Pancreas (tissue), 10 donors: ENCODE measurements around the gene SYNE2. TPM values are rescaled to one million over a fixed set of nuclear protein-coding genes. Genes with fewer than 3 reads are reported as not detected.

ENCODE experiments used
- ATAC-seq, 4 donors: fragments of 200-7000 bp; cut with Tn5 transposase; one replicate each; pipeline versions ENCODE4 v1.8.0 to v1.9.1; 2020; ENCODE audit warnings: mild to moderate bottlenecking in 4 of 4, moderate library complexity in 4 of 4
- DNase-seq, 6 donors: peaks; one replicate each; pipeline ENCODE4 v3.0.0-alpha.2; 2020
- FAIRE-seq: peaks from 2 replicates; lab custom pipeline; 2012; peaks lifted over from hg19 to GRCh38; lab: Jason Lieb, UNC
- H3K27ac ChIP-seq, 4 donors: fragments of 200-600 bp; sonication (generic); 1 replicate in 3 of 4; 2 replicates in 1 of 4; pipeline versions ENCODE4 v1.5.0 to v1.8.0; 2020
- H3K27me3 ChIP-seq, 4 donors: fragments of 200-600 bp; one replicate each; pipeline ENCODE4 v1.8.0; 2021
- H3K36me3 ChIP-seq, 3 donors: fragments of 200-600 bp; sonication (generic) in 1 of 3; one replicate each; pipeline versions ENCODE4 v1.5.0 to v1.8.0; 2020 to 2021
- H3K4me1 ChIP-seq, 3 donors: fragments of 200-600 bp; one replicate each; pipeline ENCODE4 v1.8.0; 2021
- H3K4me3 ChIP-seq, 4 donors: fragments of 200-600 bp; sonication (generic) in 2 of 4; one replicate each; pipeline versions ENCODE4 v1.5.0 to v1.8.0; 2020 to 2021
- H3K9me3 ChIP-seq, 4 donors: fragments of 200-600 bp; one replicate each; pipeline ENCODE4 v1.8.0; 2021
- WGBS, 2 donors: extraction: QIAGEN DNeasy Blood & Tissue Kit; methylation state at CpG; one replicate each; pipeline ENCODE4 v1.1.7; 2013; 5-methylcytosine and 5-hydroxymethylcytosine counted together
- intact Hi-C, 3 donors: fragments of 100-400 bp; cut with DNase I; formaldehyde crosslinking; loops; one replicate each; pipeline versions ENCODE4 v1.11.1 to v1.14.2; 2022
- polyA plus RNA-seq, 2 donors: library from polyadenylated mRNA; stranded (reverse); fragments of 200-250 nt; gene quantifications; one replicate each; pipeline ENCODE4 v1.2.3, GENCODE V29; 2013
- total RNA-seq, 6 donors: library from RNA; stranded (reverse); fragmentation: NEBNext Ultra II Directional in 4 of 6; extraction: Animal tissue kit (Norgen Biotek cat#: 25700) in 4 of 6; gene quantifications; one replicate each; pipeline versions ENCODE4 v1.2.1 to v1.2.4, GENCODE V29; 2021 to 2023
- TF ChIP-seq, protein P1 (sequence below), 4 donors: fragments of 200-600 bp; sonication (generic) in 3 of 4; IDR thresholded peaks; one replicate each; pipeline versions ENCODE4 v1.5.0 to v1.8.0; 2021; ENCODE audit warnings: antibody characterized with exemption in 4 of 4
- donor health status: healthy with polysubstance abuse.
- donor health status: DM: no; HTN: no; CAD: no; lungs with moderate emphysema.
- donor health status: DM: no; HTN: no; CAD: no.
- donor health status: control.
- donor health status: control.
- donor health status: Bipolar disorder and iron deficiency.
- donor health status: DM: yes; HTN: yes; CAD: no.
- donor health status: DM: no; HTN: no; CAD: no.
- donor health status: DM: no; HTN: no; CAD: no.
- donor health status: DM: yes; HTN: yes; CAD: no.

The SYNE2 gene
- total and polyA plus RNA-seq, 8 donors = 45.2 to 103 (median 56.6) TPM

- WGBS, 2 donors = 84% methylated on average over 18 of the region's 18 CpGs
- H3K4me3 ChIP-seq = no peak overlapping the region
- FAIRE-seq (no peak), DNase-seq (no peak), ATAC-seq (no peak)
- peaks cover 16 to 49% (median 34%) of the 10 kb centered on the region in 3 donors for H3K4me1 ChIP-seq
- TF ChIP-seq, protein P1, sequence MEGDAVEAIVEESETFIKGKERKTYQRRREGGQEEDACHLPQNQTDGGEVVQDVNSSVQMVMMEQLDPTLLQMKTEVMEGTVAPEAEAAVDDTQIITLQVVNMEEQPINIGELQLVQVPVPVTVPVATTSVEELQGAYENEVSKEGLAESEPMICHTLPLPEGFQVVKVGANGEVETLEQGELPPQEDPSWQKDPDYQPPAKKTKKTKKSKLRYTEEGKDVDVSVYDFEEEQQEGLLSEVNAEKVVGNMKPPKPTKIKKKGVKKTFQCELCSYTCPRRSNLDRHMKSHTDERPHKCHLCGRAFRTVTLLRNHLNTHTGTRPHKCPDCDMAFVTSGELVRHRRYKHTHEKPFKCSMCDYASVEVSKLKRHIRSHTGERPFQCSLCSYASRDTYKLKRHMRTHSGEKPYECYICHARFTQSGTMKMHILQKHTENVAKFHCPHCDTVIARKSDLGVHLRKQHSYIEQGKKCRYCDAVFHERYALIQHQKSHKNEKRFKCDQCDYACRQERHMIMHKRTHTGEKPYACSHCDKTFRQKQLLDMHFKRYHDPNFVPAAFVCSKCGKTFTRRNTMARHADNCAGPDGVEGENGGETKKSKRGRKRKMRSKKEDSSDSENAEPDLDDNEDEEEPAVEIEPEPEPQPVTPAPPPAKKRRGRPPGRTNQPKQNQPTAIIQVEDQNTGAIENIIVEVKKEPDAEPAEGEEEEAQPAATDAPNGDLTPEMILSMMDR (IDR thresholded peaks at IDR 0.05) = no peak
- no peak overlapping the region for H3K27ac ChIP-seq
- no peaks in the 10 kb centered on the region for H3K36me3 ChIP-seq
- no peaks in the 10 kb centered on the region for H3K27me3 ChIP-seq
- intact Hi-C loops = no loop called here
- H3K9me3 ChIP-seq = no peaks in the 10 kb centered on the region
Measured at GRCh38 chr14:64201921-64202545, 349.2 kb downstream of the SYNE2 start.

DNA sequence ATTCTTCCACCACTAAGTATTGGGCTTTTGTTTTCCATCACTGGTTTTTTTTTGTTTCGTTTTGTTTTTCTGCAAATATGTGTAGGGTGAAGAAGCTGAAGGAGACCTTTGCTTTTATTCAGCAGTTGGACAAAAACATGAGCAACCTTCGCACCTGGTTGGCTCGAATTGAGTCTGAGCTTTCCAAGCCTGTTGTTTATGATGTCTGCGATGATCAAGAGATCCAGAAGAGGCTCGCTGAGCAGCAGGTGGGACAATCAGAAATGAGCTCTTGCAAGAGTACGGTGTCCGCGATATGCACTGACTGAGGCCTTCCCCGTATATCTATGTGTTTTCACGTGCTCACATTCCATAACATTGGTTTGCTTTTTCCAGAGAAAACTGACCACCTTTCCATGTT is 349.9 kb downstream of the SYNE2 start:
- Histone ChIP-seq H3K4me1 (peaks cover 16 to 42% (median 28%) of the 10 kb centered on the region in 3 donors), H3K27ac (no peak overlapping the region), H3K27me3 (no peaks in the 10 kb centered on the region), H3K9me3 (no peaks in the 10 kb centered on the region), H3K4me3 (no peak overlapping the region), H3K36me3 (no peaks in the 10 kb centered on the region)
- FAIRE-seq (no peak), ATAC-seq (no peak), DNase-seq (no peak)
- intact Hi-C loops = no loop called here
- 37 to 45% methylated on average over 10 of the region's 10 CpGs for WGBS, 2 donors
- TF ChIP-seq, protein P1 (IDR thresholded peaks at IDR 0.05) = no peak

DNA sequence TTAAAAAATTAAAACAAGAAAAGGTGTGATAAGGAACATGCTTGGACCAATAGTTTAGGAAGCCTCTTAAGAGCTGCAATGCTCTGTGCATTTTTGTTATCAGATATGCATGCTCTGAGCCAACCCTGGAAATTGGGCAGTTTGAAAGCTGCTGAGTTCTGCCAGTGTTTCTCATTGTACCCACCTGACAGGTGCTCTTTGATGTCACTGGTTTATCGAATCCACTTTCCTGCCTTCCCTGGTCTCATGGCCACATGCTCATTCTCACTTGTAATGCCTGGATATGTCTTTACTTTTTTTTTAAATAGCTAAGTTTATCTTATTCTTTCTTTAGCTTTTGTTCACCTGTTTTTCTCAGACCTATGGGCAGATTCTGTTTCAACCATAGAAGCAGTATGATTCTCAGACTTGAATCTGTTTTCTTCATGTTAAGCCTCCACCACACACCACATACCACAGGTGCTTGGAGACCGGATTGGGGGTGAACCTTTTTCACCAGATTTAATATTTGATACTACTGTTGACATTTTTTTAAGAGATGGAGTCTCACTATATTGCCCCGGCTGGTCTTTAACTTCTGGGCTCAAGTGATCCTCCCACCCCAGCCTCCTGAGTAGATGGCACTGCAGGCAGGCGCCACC is 350.7 kb downstream of the SYNE2 start:
- Histone ChIP-seq H3K9me3 (no peaks in the 10 kb centered on the region), H3K4me3 (no peak overlapping the region), H3K36me3 (peaks cover 0 to 1% (median 0%) of the 10 kb centered on the region in 3 donors), H3K4me1 (peaks cover 16 to 36% (median 22%) of the 10 kb centered on the region in 3 donors), H3K27me3 (no peaks in the 10 kb centered on the region), H3K27ac (no peak overlapping the region)
- WGBS, 2 donors = 56 to 71% methylated on average over 4 of the region's 4 CpGs
- FAIRE-seq (no peak), ATAC-seq (peak in 3 of 4 donors; percentile 38 to 55 (median 40)), DNase-seq (no peak)
- TF ChIP-seq, protein P1 (IDR thresholded peaks at IDR 0.05) = no peak
- intact Hi-C loops = no loop called here

DNA sequence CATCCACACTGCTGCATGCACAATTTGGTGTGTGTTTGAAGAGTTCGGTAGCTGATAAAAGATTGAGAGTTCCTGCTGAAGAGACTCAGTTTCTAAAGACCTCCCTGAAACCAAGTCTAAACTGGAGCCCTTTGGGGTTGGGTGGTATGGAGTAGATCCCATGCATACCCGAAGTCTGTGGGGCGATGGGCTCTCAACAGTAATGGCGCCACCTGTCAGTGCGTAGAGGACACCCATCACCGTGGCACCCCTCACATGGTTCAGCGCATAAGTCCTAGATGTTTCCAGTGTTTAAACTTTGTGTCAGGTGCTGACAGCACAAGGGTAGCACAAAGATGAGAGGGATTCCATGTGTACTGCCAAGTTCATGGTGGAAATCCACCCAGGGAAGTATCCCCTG is 355.5 kb downstream of the SYNE2 start:
- TF ChIP-seq, protein P1 (IDR thresholded peaks at IDR 0.05) = no peak
- intact Hi-C loops = no loop called here
- Histone ChIP-seq H3K27ac (no peak overlapping the region), H3K36me3 (peaks cover 0 to 44% (median 0%) of the 10 kb centered on the region in 3 donors), H3K4me1 (peaks cover 16 to 22% (median 18%) of the 10 kb centered on the region in 3 donors), H3K4me3 (no peak overlapping the region), H3K9me3 (no peaks in the 10 kb centered on the region), H3K27me3 (no peaks in the 10 kb centered on the region)
- FAIRE-seq (no peak), ATAC-seq (no peak), DNase-seq (no peak)
- WGBS, 2 donors = 96 to 97% methylated on average over 7 of the region's 7 CpGs

DNA sequence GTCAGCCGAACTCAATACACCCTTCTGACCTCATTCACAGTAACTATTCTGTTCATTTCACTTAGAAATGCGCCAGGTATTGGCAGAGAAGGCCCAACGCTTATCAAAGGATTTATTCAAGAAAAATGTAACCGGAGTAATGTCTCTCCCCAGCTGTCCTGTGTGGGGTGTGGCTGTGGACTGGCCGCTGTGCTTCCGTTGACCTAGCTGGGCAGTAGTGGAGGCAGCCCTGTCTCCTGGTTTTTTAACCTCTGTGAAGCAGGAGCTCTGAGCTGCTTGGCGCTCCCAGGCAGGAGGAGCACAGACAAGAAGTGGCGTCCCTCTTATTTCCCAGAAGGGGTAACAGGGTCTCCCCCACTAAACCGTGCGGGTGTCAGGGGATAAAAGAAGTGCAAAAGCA is 356.2 kb downstream of the SYNE2 start:
- ATAC-seq (no peak), FAIRE-seq (no peak), DNase-seq (no peak)
- H3K27me3 ChIP-seq = no peaks in the 10 kb centered on the region
- H3K36me3 ChIP-seq = peaks cover 0 to 44% (median 0%) of the 10 kb centered on the region in 3 donors
- peaks cover 14 to 20% (median 20%) of the 10 kb centered on the region in 3 donors for H3K4me1 ChIP-seq
- H3K9me3 ChIP-seq = no peaks in the 10 kb centered on the region
- WGBS, 2 donors = 74 to 81% methylated on average over 10 of the region's 10 CpGs
- H3K4me3 ChIP-seq = no peak overlapping the region
- TF ChIP-seq, protein P1 (IDR thresholded peaks at IDR 0.05) = no peak
- intact Hi-C loops = no loop called here
- H3K27ac ChIP-seq = no peak overlapping the region
